ENCODE results near the gene ARL14.

DNA sequence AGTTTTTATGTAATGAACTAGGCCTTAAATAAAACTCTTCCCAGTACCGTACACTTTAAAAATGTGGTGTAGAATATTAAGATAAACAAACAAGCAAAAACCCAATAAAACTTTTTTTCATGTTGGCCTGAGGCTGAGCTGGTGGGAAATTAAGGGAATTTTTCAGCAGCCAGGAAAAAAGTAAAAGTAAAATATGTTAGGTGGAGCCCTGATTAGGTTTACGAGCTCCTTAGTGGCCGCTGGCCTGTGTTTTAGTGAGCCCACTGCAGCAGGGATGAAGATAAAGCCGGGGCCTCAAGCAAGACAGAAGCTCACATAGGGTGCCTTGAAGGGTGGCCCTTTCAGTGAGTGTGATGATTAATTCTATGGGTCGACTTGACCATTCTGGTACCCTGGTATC lies 16.1 kb upstream of the ARL14 start:
- TF ChIP-seq, protein P1, sequence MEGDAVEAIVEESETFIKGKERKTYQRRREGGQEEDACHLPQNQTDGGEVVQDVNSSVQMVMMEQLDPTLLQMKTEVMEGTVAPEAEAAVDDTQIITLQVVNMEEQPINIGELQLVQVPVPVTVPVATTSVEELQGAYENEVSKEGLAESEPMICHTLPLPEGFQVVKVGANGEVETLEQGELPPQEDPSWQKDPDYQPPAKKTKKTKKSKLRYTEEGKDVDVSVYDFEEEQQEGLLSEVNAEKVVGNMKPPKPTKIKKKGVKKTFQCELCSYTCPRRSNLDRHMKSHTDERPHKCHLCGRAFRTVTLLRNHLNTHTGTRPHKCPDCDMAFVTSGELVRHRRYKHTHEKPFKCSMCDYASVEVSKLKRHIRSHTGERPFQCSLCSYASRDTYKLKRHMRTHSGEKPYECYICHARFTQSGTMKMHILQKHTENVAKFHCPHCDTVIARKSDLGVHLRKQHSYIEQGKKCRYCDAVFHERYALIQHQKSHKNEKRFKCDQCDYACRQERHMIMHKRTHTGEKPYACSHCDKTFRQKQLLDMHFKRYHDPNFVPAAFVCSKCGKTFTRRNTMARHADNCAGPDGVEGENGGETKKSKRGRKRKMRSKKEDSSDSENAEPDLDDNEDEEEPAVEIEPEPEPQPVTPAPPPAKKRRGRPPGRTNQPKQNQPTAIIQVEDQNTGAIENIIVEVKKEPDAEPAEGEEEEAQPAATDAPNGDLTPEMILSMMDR (IDR thresholded peaks at IDR 0.05; ENCODE audit: borderline replicate concordance, extremely low read depth, low read length, poor library complexity, severe bottlenecking), result no peak
- no peak for TF ChIP-seq EZH2 (IDR thresholded peaks at IDR 0.05; ENCODE audit: borderline replicate concordance, low read depth, low read length, severe bottlenecking)
